ENCODE measurements around the gene MED12L.
A peak's percentile ranks its signal among the peaks of the same experiment; 100 is the strongest.
"Not testable (repeated sequence)": the region's sequence is repeated elsewhere in the genome, so short reads cannot be mapped to it uniquely, and the experiment has no call there.

The MED12L gene

DNA sequence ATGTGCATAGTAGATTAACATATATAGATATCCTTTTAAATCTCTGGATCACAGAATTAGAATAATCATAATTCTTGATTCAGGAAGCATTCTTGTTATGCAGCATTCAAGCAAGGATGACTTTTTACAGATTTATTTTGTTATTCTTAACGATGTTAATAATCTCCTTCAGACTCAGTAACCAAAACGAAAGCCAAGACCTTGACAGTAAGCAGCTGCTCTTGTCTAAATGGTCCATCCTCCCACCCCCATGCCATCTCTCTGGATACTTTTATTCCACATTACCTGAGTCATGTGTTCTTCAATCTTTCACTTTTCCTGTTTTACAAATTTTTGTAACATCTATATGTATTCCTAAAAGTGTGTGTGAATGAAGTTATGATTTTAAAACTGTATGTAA, 150.9 kb downstream of the MED12L start:
- DNase-seq (ENCODE audit: low read depth in 2 of 3, low spot score in 1 of 3): no peak

GRCh38 chr3:151236736-151237135, 151.3 kb downstream of the MED12L start:
- DNase-seq (ENCODE audit: low read depth in 2 of 3, low spot score in 1 of 3): no peak

DNA sequence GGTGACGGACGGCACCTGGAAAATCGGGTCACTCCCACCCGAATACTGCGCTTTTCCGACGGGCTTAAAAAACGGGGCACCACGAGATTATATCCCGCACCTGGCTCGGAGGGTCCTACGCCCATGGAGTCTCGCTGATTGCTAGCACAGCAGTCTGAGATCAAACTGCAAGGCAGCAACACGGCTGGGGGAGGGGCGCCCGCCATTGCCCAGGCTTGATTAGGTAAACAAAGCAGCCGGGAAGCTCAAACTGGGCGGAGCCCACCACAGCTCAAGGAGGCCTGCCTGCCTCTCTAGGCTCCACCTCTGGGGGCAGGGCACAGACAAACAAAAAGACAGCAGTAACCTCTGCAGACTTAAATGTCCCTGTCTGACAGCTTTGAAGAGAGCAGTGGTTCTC, 156.5 kb downstream of the MED12L start:
- not testable (repeated sequence) for DNase-seq (ENCODE audit: low read depth in 2 of 3, low spot score in 1 of 3)

- DNase-seq (ENCODE audit: low read depth in 2 of 3, low spot score in 1 of 3): no peak
Observed at GRCh38 chr3:151248772-151249337, 163.4 kb downstream of the MED12L start.

DNA sequence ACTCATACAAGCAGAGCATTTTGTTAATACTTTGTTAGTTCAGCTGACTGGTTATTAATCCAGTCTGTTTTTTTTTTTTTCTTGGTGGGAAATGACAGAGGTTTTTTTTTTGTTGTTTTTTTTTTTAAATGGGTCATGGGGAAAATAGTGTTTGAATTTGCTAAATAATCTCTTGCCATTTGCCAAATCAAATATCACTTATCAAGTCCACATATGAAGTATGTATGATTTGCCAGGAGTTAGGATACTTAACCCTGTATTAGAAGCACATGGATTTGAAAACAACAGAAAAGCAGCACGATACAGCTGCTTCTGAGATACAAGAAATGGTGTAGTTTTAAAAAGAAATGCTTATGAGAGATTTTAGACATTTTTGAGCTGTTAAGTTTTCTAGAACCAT, 171.3 kb downstream of the MED12L start:
- no peak for DNase-seq (ENCODE audit: low read depth in 2 of 3, low spot score in 1 of 3)

GRCh38 chr3:151259664-151260063, 174.2 kb downstream of the MED12L start:
- DNase-seq (ENCODE audit: low read depth in 2 of 3, low spot score in 1 of 3): no peak

GRCh38 chr3:151262871-151263525, 177.5 kb downstream of the MED12L start:
- DNase-seq (ENCODE audit: low read depth in 2 of 3, low spot score in 1 of 3): no peak

DNA sequence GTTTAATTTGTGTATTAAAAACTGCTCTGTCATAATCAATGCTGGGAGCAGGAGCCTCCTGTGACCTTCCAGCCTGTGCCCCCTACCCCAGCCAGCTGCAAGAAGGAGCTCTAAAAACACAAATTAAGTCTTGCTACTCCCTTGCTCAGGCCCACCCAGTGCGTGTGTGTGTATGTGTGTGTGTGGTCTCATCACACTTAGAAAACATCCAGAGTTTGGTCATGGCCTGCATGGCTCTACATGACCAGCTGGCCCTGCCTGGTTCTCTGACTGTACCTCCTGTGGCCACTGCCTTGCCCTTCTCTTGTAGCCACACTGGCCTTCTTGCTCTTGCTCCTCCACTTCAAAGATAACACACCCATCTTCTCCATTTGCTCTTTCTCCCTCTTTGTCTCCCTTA, 179.1 kb downstream of the MED12L start:
- DNase-seq (ENCODE audit: low read depth in 2 of 3, low spot score in 1 of 3): no peak

GRCh38 chr3:151265166-151265565, 179.7 kb downstream of the MED12L start:
- DNase-seq (ENCODE audit: low read depth in 2 of 3, low spot score in 1 of 3): no peak

DNA sequence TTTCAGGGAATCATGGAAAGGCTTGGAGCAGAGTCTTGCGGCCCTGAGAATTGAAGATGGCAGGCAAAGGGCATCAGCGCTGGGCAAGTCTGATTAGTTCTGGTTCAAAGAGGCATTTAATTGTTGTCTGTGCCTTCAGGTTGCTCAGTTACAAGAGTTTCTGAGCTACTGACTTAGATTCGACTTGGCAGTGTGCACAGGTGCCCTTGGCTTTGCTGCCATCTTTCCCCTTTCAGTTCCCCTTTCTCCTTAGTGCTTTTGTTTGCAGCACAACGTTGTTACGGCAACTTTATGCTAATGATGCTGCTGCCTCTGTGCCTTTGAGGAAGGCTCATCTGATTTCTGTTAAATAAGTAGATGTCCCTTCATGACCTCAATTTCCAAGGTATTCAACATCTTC, 180.4 kb downstream of the MED12L start:
- no peak for DNase-seq (ENCODE audit: low read depth in 2 of 3, low spot score in 1 of 3)

GRCh38 chr3:151267066-151267465, 181.6 kb downstream of the MED12L start:
- no peak for DNase-seq (ENCODE audit: low read depth in 2 of 3, low spot score in 1 of 3)

DNA sequence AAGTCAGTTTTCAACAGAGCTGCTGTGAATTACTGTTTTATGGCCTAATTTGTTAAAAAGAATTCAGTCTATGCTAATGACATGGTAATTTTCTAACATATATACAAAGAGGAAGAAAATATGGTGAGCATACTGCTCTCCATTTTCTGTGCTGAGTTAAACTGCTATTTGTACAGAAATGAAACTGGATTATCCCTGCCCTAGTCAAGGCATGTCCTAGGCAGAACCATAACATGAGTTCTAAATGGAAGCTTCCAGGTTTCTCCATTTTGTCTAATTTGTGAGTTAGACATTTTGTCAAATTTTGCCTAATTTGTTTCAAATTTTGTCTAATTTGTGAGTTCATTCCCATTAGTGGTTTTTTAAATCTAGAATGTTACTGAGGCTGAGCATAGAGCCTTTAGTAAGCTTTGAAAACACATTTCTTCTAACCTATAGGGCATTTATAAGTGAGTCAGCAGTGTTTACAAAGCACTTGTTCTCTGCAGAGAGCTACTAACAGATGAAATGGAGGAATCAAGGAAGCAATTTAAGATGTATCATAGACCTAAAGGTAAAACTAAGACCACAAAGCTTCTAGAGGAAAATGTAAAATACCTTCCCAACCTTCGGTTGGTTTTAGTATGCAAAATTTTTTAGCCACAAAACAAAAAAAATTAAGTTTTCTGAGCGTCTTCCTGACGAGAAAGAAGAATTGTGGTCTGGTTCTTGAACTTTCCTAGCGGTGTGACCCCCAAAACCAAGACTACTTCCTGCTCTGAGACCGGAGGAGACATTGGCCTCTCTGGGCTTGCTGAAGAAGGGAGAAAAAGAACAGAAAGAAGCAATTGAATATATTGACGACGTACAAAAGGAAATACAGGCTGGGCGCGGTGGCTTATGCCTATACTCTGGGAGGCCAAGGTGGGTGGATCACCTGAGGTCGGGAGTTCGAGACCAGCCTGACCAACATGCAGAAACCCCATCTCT, 183.1 kb downstream of the MED12L start:
- peak in 2 of 3 donors; percentile 2 to 7 for DNase-seq (ENCODE audit: low read depth in 2 of 3, low spot score in 1 of 3)

DNA sequence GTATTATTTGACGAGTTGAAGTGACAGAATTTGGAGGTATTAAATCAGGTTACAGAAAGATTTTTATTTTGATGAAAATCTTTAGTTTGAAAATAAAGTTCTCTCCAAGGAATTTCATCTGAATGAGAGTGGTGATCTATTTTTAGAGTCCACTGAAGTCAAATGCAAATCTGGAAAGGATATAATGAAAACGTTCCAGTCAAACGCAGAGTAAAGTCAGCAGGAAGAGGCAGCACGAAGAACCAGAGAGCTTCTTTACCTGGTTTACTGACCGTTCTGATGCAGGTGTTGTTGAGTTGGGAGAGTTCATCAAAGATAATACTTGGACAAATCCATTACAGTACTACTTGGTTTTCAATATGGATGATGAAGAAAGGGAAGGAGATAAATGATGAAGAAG, 184.2 kb downstream of the MED12L start:
- DNase-seq (ENCODE audit: low read depth in 2 of 3, low spot score in 1 of 3): no peak

- DNase-seq (ENCODE audit: low read depth in 2 of 3, low spot score in 1 of 3): no peak
Observed at GRCh38 chr3:151275091-151275490, 189.6 kb downstream of the MED12L start.

GRCh38 chr3:151276038-151276686, 190.7 kb downstream of the MED12L start:
- no peak for DNase-seq (ENCODE audit: low read depth in 2 of 3, low spot score in 1 of 3)

DNA sequence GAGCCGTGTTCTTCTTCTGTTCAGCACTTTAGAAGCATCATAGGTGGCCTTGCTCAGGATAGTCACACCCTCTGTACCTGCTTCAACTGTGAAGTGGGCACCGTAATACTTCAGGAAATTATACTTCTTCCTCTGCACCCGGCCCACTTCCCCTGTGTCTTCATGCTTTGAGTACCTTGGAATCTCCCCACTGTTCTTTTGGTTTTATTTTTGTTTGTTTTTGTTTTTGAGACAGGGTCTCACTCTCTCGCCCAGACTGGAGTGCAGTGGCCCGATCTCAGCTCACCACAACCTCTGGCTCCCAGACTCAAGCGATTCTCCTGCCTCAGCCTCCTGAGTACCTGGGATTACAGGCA, 191.2 kb downstream of the MED12L start:
- DNase-seq (ENCODE audit: low read depth in 2 of 3, low spot score in 1 of 3): no peak

- no peak for DNase-seq (ENCODE audit: low read depth in 2 of 3, low spot score in 1 of 3)
Observed at GRCh38 chr3:151278230-151278629, 192.8 kb downstream of the MED12L start, which contains the start of gene P2RY14. TSS of gene P2RY14 (minus strand) at chr3:151278542. CDS start at chr3:151214316, 64,226 bp downstream.

DNA sequence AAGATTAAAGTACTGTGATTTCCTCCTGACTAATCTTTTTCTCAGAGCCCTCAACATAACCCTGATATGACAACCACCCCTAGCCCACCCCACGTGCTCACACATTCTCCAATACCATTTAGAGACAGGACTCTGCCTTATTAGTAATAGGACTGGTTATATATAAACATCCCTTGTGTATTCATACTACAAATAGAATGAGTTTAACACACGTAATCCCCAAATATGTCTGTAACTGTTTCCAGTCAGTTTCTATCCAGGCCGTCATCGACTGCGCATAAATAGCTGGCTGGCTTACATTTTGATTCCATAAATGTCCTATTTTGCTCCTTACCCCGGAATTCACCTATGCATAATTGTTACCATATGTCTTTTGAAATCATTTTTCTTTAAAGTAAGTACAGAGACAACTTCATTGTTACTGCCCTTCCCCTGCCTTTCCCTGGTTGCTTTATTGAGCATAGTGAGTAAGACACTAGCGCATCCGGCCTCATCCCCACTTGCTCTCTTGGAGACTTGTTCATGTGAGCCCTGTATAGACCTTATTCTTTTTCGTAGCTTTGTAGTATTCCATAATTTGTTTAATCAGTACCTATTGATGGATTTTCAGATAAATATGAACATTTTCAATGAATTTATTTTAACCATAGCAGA, 196.3 kb downstream of the MED12L start:
- no peak for DNase-seq (ENCODE audit: low read depth in 2 of 3, low spot score in 1 of 3)

GRCh38 chr3:151282921-151283320, 197.5 kb downstream of the MED12L start:
- no peak for DNase-seq (ENCODE audit: low read depth in 2 of 3, low spot score in 1 of 3)

GRCh38 chr3:151283387-151283786, 197.9 kb downstream of the MED12L start:
- no peak for DNase-seq (ENCODE audit: low read depth in 2 of 3, low spot score in 1 of 3)

DNA sequence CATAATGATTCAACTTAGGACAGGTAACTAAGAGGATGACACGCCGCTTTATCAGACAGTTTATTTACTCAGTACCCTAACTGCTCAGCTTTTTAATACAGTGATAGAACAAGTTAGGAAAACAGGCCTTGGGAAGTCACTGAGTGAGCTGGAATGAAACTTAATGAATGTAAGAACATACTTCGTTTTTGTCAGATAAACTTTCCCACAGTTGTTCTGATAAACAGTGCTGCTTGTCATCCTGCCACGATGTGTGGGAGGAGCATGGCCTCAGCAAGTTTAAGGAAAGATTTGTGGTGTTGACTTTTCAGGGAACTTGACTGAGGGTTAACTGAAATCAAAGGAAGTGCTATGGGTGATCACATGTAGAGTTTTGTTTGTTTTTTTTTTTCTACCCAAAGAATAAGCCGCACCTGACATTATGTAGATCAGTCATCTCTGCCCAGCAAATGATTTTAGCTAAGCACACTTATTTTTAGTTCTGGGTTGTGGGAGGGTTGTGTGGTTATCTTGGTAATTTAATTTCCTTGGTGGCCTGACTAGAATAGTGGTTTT, 198.5 kb downstream of the MED12L start:
- peak in 1 of 3 donors; percentile 14 for DNase-seq (ENCODE audit: low read depth in 2 of 3, low spot score in 1 of 3)
